ENCODE data around the gene RTTN.

The RTTN gene

DNA sequence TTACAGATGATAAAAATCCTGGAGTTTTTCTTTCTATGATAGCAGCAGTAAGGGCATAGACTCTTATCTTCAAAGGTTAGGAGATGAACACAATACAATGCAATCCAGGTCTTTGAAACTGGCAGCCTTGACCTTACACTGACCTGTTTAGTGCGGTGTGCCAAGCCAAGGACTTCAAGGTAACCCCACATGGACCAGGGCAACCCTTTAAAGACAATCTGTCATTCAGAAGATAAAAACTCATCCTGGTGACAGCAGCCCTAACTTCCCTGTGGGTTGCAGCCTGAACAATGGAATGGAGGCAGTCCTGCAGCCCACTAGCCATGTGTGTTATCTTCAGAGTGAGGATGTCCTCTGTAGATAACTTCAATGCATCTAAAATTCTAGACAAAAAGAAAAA lies 78.1 kb downstream of the RTTN start:
- H3K4me1 ChIP-seq (ENCODE audit: control insufficient read depth in 1 of 2, insufficient read depth in 2 of 2, low read length in 2 of 2): no peaks in the 10 kb centered on the region
- no CpG with 5 or more reads among the region's 1 CpG for WGBS (ENCODE audit: extremely low coverage, insufficient coverage, insufficient read length)
- H3K9me3 ChIP-seq (ENCODE audit: insufficient read depth, low read depth, low read length): no peaks in the 10 kb centered on the region
- H4K12ac ChIP-seq (ENCODE audit: low read depth, low read length): no peak overlapping the region
- H2BK12ac ChIP-seq (ENCODE audit: low read length): no peak overlapping the region
- no peak overlapping the region for H3K18ac ChIP-seq (ENCODE audit: low read length)
- no peak overlapping the region for H3K14ac ChIP-seq (ENCODE audit: low read length)
- H3K27me3 ChIP-seq (ENCODE audit: insufficient read depth, low read length): no peaks in the 10 kb centered on the region
- peaks cover 2 to 3% of the 10 kb centered on the region in 2 experiments for H3K36me3 ChIP-seq (ENCODE audit: control insufficient read depth in 1 of 2, insufficient read depth in 2 of 2, low read length in 2 of 2)
- H3K79me1 ChIP-seq (ENCODE audit: low read length): no peaks in the 10 kb centered on the region
- H3K4me3 ChIP-seq (ENCODE audit: low read depth, low read length): no peak overlapping the region
- H3K27ac ChIP-seq (ENCODE audit: low read depth, low read length): no peak overlapping the region
- no peak overlapping the region for H4K91ac ChIP-seq (ENCODE audit: low read depth, low read length)
- no peak overlapping the region for H2BK120ac ChIP-seq (ENCODE audit: insufficient read depth, low read length, poor library complexity)
- H2AFZ ChIP-seq (ENCODE audit: insufficient read depth, low read length, poor library complexity): no peak overlapping the region
- no peak overlapping the region for H3K9ac ChIP-seq (ENCODE audit: low read length)
- no peak overlapping the region for H2AK5ac ChIP-seq (ENCODE audit: low read length)
- H2BK5ac ChIP-seq (ENCODE audit: low read depth, low read length, poor library complexity): no peak overlapping the region
- H4K8ac ChIP-seq (ENCODE audit: low read depth, low read length): no peak overlapping the region
- no peak for DNase-seq
- no peaks in the 10 kb centered on the region for H3K79me2 ChIP-seq (ENCODE audit: control insufficient read depth, insufficient read depth, low read length, poor library complexity)
- no peak overlapping the region for H3K4ac ChIP-seq (ENCODE audit: low read depth, low read length)
- H3K23ac ChIP-seq (ENCODE audit: low read length): no peak overlapping the region
- H3K4me2 ChIP-seq (ENCODE audit: low read length): no peak overlapping the region

- Histone ChIP-seq H3K27me3 (ENCODE audit: insufficient read depth, low read length) (no peaks in the 10 kb centered on the region), H3K14ac (ENCODE audit: low read length) (no peak overlapping the region), H3K4me3 (ENCODE audit: low read depth, low read length) (no peak overlapping the region), H2BK5ac (ENCODE audit: low read depth, low read length, poor library complexity) (no peak overlapping the region), H2BK120ac (ENCODE audit: insufficient read depth, low read length, poor library complexity) (no peak overlapping the region), H2BK12ac (ENCODE audit: low read length) (no peak overlapping the region), H3K4me1 (ENCODE audit: control insufficient read depth in 1 of 2, insufficient read depth in 2 of 2, low read length in 2 of 2) (no peaks in the 10 kb centered on the region), H3K18ac (ENCODE audit: low read length) (no peak overlapping the region), H3K27ac (ENCODE audit: low read depth, low read length) (no peak overlapping the region), H3K36me3 (ENCODE audit: control insufficient read depth in 1 of 2, insufficient read depth in 2 of 2, low read length in 2 of 2) (peaks cover 2 to 3% of the 10 kb centered on the region in 2 experiments), H2AK5ac (ENCODE audit: low read length) (no peak overlapping the region), H3K9ac (ENCODE audit: low read length) (no peak overlapping the region), H4K8ac (ENCODE audit: low read depth, low read length) (no peak overlapping the region), H3K9me3 (ENCODE audit: insufficient read depth, low read depth, low read length) (no peaks in the 10 kb centered on the region), H3K79me1 (ENCODE audit: low read length) (no peaks in the 10 kb centered on the region), H2AFZ (ENCODE audit: insufficient read depth, low read length, poor library complexity) (no peak overlapping the region), H3K4me2 (ENCODE audit: low read length) (no peak overlapping the region), H4K12ac (ENCODE audit: low read depth, low read length) (no peak overlapping the region), H4K91ac (ENCODE audit: low read depth, low read length) (no peak overlapping the region), H3K4ac (ENCODE audit: low read depth, low read length) (no peak overlapping the region), H3K23ac (ENCODE audit: low read length) (no peak overlapping the region), H3K79me2 (ENCODE audit: control insufficient read depth, insufficient read depth, low read length, poor library complexity) (no peaks in the 10 kb centered on the region)
- WGBS (ENCODE audit: extremely low coverage, insufficient coverage, insufficient read length): no CpG with 5 or more reads among the region's 1 CpG
- no peak for DNase-seq
Measured at GRCh38 chr18:70126832-70127231, 78.7 kb downstream of the RTTN start.

DNA sequence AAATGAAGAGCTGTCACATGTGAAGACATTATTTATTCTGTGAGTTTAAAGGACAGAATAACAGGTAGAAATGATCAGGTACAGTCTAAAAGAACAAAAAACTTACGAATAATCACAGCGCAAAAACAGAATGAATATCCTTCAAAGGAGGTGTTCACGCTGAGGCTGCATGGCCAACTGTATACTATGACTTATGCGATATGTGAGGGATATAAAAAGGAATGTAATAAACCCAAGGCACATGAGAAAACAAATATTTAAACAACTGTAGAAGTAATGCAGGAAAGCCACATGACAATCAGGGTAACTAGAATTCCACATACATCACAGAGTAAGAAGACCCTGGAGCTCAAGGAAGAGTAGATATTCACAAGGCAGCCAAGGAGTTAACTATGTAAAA lies 81.3 kb downstream of the RTTN start:
- Histone ChIP-seq H3K18ac (ENCODE audit: low read length) (no peak overlapping the region), H3K23ac (ENCODE audit: low read length) (no peak overlapping the region), H3K4me3 (ENCODE audit: low read depth, low read length) (no peak overlapping the region), H2BK5ac (ENCODE audit: low read depth, low read length, poor library complexity) (no peak overlapping the region), H2BK12ac (ENCODE audit: low read length) (no peak overlapping the region), H2AK5ac (ENCODE audit: low read length) (no peak overlapping the region), H3K4ac (ENCODE audit: low read depth, low read length) (no peak overlapping the region), H3K36me3 (ENCODE audit: control insufficient read depth in 1 of 2, insufficient read depth in 2 of 2, low read length in 2 of 2) (peaks cover 2 to 3% of the 10 kb centered on the region in 2 experiments), H2AFZ (ENCODE audit: insufficient read depth, low read length, poor library complexity) (no peak overlapping the region), H3K4me1 (ENCODE audit: control insufficient read depth in 1 of 2, insufficient read depth in 2 of 2, low read length in 2 of 2) (no peaks in the 10 kb centered on the region), H4K12ac (ENCODE audit: low read depth, low read length) (no peak overlapping the region), H4K91ac (ENCODE audit: low read depth, low read length) (no peak overlapping the region), H3K9ac (ENCODE audit: low read length) (no peak overlapping the region), H3K9me3 (ENCODE audit: insufficient read depth, low read depth, low read length) (no peaks in the 10 kb centered on the region), H2BK120ac (ENCODE audit: insufficient read depth, low read length, poor library complexity) (no peak overlapping the region), H3K27me3 (ENCODE audit: insufficient read depth, low read length) (no peaks in the 10 kb centered on the region), H4K8ac (ENCODE audit: low read depth, low read length) (no peak overlapping the region), H3K27ac (ENCODE audit: low read depth, low read length) (no peak overlapping the region), H3K4me2 (ENCODE audit: low read length) (no peak overlapping the region), H3K79me1 (ENCODE audit: low read length) (no peaks in the 10 kb centered on the region), H3K14ac (ENCODE audit: low read length) (no peak overlapping the region), H3K79me2 (ENCODE audit: control insufficient read depth, insufficient read depth, low read length, poor library complexity) (no peaks in the 10 kb centered on the region)
- WGBS (ENCODE audit: extremely low coverage, insufficient coverage, insufficient read length): no CpG with 5 or more reads among the region's 4 CpGs
- no peak for DNase-seq

DNA sequence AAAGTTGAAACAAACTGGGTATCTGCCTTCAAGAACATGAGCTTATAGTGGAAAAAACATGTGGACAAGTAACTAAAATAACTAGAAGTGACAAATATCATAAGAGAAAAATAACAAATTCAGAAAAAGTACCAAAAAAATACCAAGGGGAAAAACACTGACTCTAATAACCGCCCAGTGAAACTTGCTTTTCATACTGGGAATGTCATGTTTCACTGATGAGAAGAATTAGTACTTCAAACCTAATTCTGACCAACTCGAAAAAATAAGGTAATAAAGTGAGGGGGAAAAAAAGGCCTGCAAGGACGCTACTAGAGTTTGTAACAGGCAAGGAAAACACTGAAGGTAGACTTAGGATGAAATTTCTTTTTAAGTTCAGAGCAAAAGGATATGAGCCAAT lies 83.6 kb downstream of the RTTN start:
- H3K27me3 ChIP-seq (ENCODE audit: insufficient read depth, low read length): no peaks in the 10 kb centered on the region
- no peak overlapping the region for H3K27ac ChIP-seq (ENCODE audit: low read depth, low read length)
- no peak overlapping the region for H4K8ac ChIP-seq (ENCODE audit: low read depth, low read length)
- no peak overlapping the region for H3K18ac ChIP-seq (ENCODE audit: low read length)
- H3K4me3 ChIP-seq (ENCODE audit: low read depth, low read length): no peak overlapping the region
- no peak overlapping the region for H3K23ac ChIP-seq (ENCODE audit: low read length)
- no peak overlapping the region for H2AFZ ChIP-seq (ENCODE audit: insufficient read depth, low read length, poor library complexity)
- no peaks in the 10 kb centered on the region for H3K79me2 ChIP-seq (ENCODE audit: control insufficient read depth, insufficient read depth, low read length, poor library complexity)
- H2BK12ac ChIP-seq (ENCODE audit: low read length): no peak overlapping the region
- no peak overlapping the region for H4K12ac ChIP-seq (ENCODE audit: low read depth, low read length)
- no peak overlapping the region for H3K14ac ChIP-seq (ENCODE audit: low read length)
- no peaks in the 10 kb centered on the region for H3K9me3 ChIP-seq (ENCODE audit: insufficient read depth, low read depth, low read length)
- H3K79me1 ChIP-seq (ENCODE audit: low read length): no peaks in the 10 kb centered on the region
- H3K36me3 ChIP-seq (ENCODE audit: control insufficient read depth in 1 of 2, insufficient read depth in 2 of 2, low read length in 2 of 2): no peaks in the 10 kb centered on the region
- H3K4me1 ChIP-seq (ENCODE audit: control insufficient read depth in 1 of 2, insufficient read depth in 2 of 2, low read length in 2 of 2): no peaks in the 10 kb centered on the region
- H3K4ac ChIP-seq (ENCODE audit: low read depth, low read length): no peak overlapping the region
- H2BK5ac ChIP-seq (ENCODE audit: low read depth, low read length, poor library complexity): no peak overlapping the region
- no peak for DNase-seq
- no peak overlapping the region for H2AK5ac ChIP-seq (ENCODE audit: low read length)
- no peak overlapping the region for H3K4me2 ChIP-seq (ENCODE audit: low read length)
- no peak overlapping the region for H4K91ac ChIP-seq (ENCODE audit: low read depth, low read length)
- no peak overlapping the region for H3K9ac ChIP-seq (ENCODE audit: low read length)
- H2BK120ac ChIP-seq (ENCODE audit: insufficient read depth, low read length, poor library complexity): no peak overlapping the region
- no CpG with 5 or more reads among the region's 3 CpGs for WGBS (ENCODE audit: extremely low coverage, insufficient coverage, insufficient read length)
